Smooth muscle cell of the coronary artery (primary cell): ENCODE data around the gene PAGE2. TPM values are rescaled to one million over a fixed set of nuclear protein-coding genes. Genes with fewer than 3 reads are reported as not detected.

Experiments used
- total RNA-seq: library from RNA; depleted of rRNA; stranded (reverse); fragments of >200 nt; gene quantifications from 2 replicates; pipeline ENCODE4 v1.2.3, GENCODE V29; 2014; ENCODE audit warnings: low replicate concordance

PAGE2 gene
- total RNA-seq = not detected in 2 replicates

GRCh38 chrX:55088795-55089489 lies at the start of gene PAGE2:
PAGE2 (plus strand) TSS chrX:55089018; CDS start chrX:55090021, 1,003 bp downstream.

GRCh38 chrX:55074851-55075467 lies 13.9 kb upstream of the PAGE2 start, which contains the start of gene PAGE2B:
PAGE2B (plus strand) TSS chrX:55075030; CDS start chrX:55076042, 1,012 bp downstream.

Other genes with a start within 250 kb of the PAGE2 start
- gene TRO, start 168.2 kb upstream of the PAGE2 start, total RNA-seq = 5.9 and 18.3 TPM in 2 replicates
- gene PFKFB1, start 94.8 kb upstream of the PAGE2 start, total RNA-seq = 0.08 TPM in 1 of 2 replicates, not detected in the other
- 2.7 and 7.7 TPM in 2 replicates for gene APEX2, start 88.7 kb upstream of the PAGE2 start, total RNA-seq
- gene ALAS2, start 58.0 kb upstream of the PAGE2 start, total RNA-seq = not detected in 2 replicates
- gene PAGE2B, start 14.0 kb upstream of the PAGE2 start, total RNA-seq = not detected in 2 replicates
- not detected in 2 replicates for gene PAGE5, start 131.3 kb downstream of the PAGE2 start, total RNA-seq
- not detected in 2 replicates for gene PAGE3, start 175.9 kb downstream of the PAGE2 start, total RNA-seq